ENCODE results near the gene DAP3.

GRCh38 chr1:155777582-155777981 is 88.7 kb downstream of the DAP3 start:
- TF ChIP-seq, protein P1, sequence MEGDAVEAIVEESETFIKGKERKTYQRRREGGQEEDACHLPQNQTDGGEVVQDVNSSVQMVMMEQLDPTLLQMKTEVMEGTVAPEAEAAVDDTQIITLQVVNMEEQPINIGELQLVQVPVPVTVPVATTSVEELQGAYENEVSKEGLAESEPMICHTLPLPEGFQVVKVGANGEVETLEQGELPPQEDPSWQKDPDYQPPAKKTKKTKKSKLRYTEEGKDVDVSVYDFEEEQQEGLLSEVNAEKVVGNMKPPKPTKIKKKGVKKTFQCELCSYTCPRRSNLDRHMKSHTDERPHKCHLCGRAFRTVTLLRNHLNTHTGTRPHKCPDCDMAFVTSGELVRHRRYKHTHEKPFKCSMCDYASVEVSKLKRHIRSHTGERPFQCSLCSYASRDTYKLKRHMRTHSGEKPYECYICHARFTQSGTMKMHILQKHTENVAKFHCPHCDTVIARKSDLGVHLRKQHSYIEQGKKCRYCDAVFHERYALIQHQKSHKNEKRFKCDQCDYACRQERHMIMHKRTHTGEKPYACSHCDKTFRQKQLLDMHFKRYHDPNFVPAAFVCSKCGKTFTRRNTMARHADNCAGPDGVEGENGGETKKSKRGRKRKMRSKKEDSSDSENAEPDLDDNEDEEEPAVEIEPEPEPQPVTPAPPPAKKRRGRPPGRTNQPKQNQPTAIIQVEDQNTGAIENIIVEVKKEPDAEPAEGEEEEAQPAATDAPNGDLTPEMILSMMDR (IDR thresholded peaks at IDR 0.05), result no peak
- no peak for TF ChIP-seq POLR2A (IDR thresholded peaks at IDR 0.05)

All from stomach (tissue), 4 donors.